Breast epithelium (tissue), 4 donors: ENCODE measurements around the gene ZNF169. TPM values are rescaled to one million over a fixed set of nuclear protein-coding genes. Genes with fewer than 3 reads are reported as not detected.
"Not testable (repeated sequence)": the region's sequence is repeated elsewhere in the genome, so short reads cannot be mapped to it uniquely, and the experiment has no call there.

Experiments used
- DNase-seq, 2 donors: peaks; one replicate each; pipeline ENCODE4 v3.0.0-alpha.2; 2019; ENCODE audit warnings: low spot score in 2 of 2
- H3K27ac ChIP-seq, 2 donors: fragments of 200-600 bp; sonication (generic) in 1 of 2; one replicate each; pipeline ENCODE4 v1.5.1; 2016 to 2019; ENCODE audit warnings: mild to moderate bottlenecking in 1 of 2
- H3K27me3 ChIP-seq, 2 donors: fragments of 200-600 bp; sonication (generic) in 1 of 2; one replicate each; pipeline versions ENCODE4 v1.5.1 to v1.6.0; 2017 to 2019; ENCODE audit warnings: control low read depth in 1 of 2, mild to moderate bottlenecking in 1 of 2
- H3K36me3 ChIP-seq: fragments of 200-600 bp; one replicate; pipeline ENCODE4 v1.5.1; 2019
- H3K4me1 ChIP-seq, 2 donors: fragments of 200-600 bp; sonication (generic); one replicate each; pipeline ENCODE4 v1.5.1; 2016 to 2019; ENCODE audit warnings: control low read depth in 1 of 2
- H3K4me3 ChIP-seq, 3 donors: fragments of 200-600 bp; sonication (generic); 1 replicate in 2 of 3; 2 replicates in 1 of 3; pipeline ENCODE4 v1.5.1; 2016 to 2019; ENCODE audit warnings: mild to moderate bottlenecking in 3 of 3, moderate library complexity in 2 of 3
- H3K9me3 ChIP-seq, 2 donors: fragments of 200-600 bp; sonication (generic) in 1 of 2; one replicate each; pipeline ENCODE4 v1.5.1; 2016 to 2019; ENCODE audit warnings: control low read depth in 1 of 2
- intact Hi-C: fragments of 100-400 bp; cut with DNase I; formaldehyde crosslinking; loops from one replicate; pipeline ENCODE4 v1.15.1; 2023; ENCODE audit warnings: low total_unique reads
- total RNA-seq, 3 donors: library from RNA; depleted of rRNA; stranded (reverse); fragments of >200 nt; gene quantifications; one replicate each; pipeline ENCODE4 v1.1.0, GENCODE V29; 2016

The ZNF169 gene
- total RNA-seq, 3 donors from 2014 or later = 12.6 to 21.6 (median 15.2) TPM

GRCh38 chr9:94317949-94318657 is 59.0 kb downstream of the ZNF169 start:
- DNase-seq, H3K4me3 ChIP-seq, H3K9me3 ChIP-seq, H3K4me1 ChIP-seq, H3K36me3 ChIP-seq, H3K27ac ChIP-seq, intact Hi-C loops, H3K27me3 ChIP-seq: not testable (repeated sequence)

GRCh38 chr9:94322342-94322940 is 63.3 kb downstream of the ZNF169 start:
- H3K36me3 ChIP-seq, intact Hi-C loops, H3K4me1 ChIP-seq, H3K27me3 ChIP-seq, H3K9me3 ChIP-seq, H3K4me3 ChIP-seq, H3K27ac ChIP-seq, DNase-seq: not testable (repeated sequence)

GRCh38 chr9:94323153-94323798 is 64.2 kb downstream of the ZNF169 start:
- H3K9me3 ChIP-seq, H3K27ac ChIP-seq, H3K36me3 ChIP-seq, H3K4me1 ChIP-seq, H3K4me3 ChIP-seq, H3K27me3 ChIP-seq, intact Hi-C loops, DNase-seq: not testable (repeated sequence)

- intact Hi-C loops, H3K9me3 ChIP-seq, H3K27ac ChIP-seq, H3K4me1 ChIP-seq, H3K4me3 ChIP-seq, H3K36me3 ChIP-seq, DNase-seq, H3K27me3 ChIP-seq: not testable (repeated sequence)
Observed at GRCh38 chr9:94325583-94325982, 66.5 kb downstream of the ZNF169 start.

- DNase-seq = not testable (repeated sequence)
Observed at GRCh38 chr9:94328544-94328943, 69.4 kb downstream of the ZNF169 start, which contains the start of gene NUTM2F. Gene NUTM2F, minus strand, starts transcription at chr9:94328644. Its CDS starts 21 bp downstream, at chr9:94328623.

GRCh38 chr9:94336445-94336844 is 77.3 kb downstream of the ZNF169 start:
- H3K4me1 ChIP-seq, DNase-seq, H3K27ac ChIP-seq, H3K27me3 ChIP-seq, H3K4me3 ChIP-seq, intact Hi-C loops, H3K36me3 ChIP-seq, H3K9me3 ChIP-seq: not testable (repeated sequence)

More at GRCh38 chr9:94328544-94328943, 69.4 kb downstream of the ZNF169 start, which contains the start of gene NUTM2F:
- H3K4me3 ChIP-seq, H3K36me3 ChIP-seq, H3K4me1 ChIP-seq, intact Hi-C loops, H3K27me3 ChIP-seq, H3K9me3 ChIP-seq, H3K27ac ChIP-seq: not testable (repeated sequence)

GRCh38 chr9:94338723-94339122 is 79.6 kb downstream of the ZNF169 start:
- H3K27ac ChIP-seq, intact Hi-C loops, H3K4me3 ChIP-seq, DNase-seq, H3K27me3 ChIP-seq, H3K9me3 ChIP-seq, H3K36me3 ChIP-seq, H3K4me1 ChIP-seq: not testable (repeated sequence)

GRCh38 chr9:94339657-94340056 is 80.6 kb downstream of the ZNF169 start:
- H3K27ac ChIP-seq, H3K9me3 ChIP-seq, H3K36me3 ChIP-seq, H3K4me3 ChIP-seq, H3K4me1 ChIP-seq, H3K27me3 ChIP-seq, DNase-seq, intact Hi-C loops: not testable (repeated sequence)

GRCh38 chr9:94340750-94341149 is 81.7 kb downstream of the ZNF169 start:
- H3K27me3 ChIP-seq, DNase-seq, H3K9me3 ChIP-seq, H3K4me1 ChIP-seq, H3K4me3 ChIP-seq, intact Hi-C loops, H3K36me3 ChIP-seq, H3K27ac ChIP-seq: not testable (repeated sequence)

GRCh38 chr9:94341703-94342102 is 82.6 kb downstream of the ZNF169 start:
- H3K36me3 ChIP-seq, DNase-seq, intact Hi-C loops, H3K4me1 ChIP-seq, H3K4me3 ChIP-seq, H3K27me3 ChIP-seq, H3K27ac ChIP-seq, H3K9me3 ChIP-seq: not testable (repeated sequence)

GRCh38 chr9:94347451-94347850 is 88.4 kb downstream of the ZNF169 start:
- intact Hi-C loops, H3K4me1 ChIP-seq, H3K4me3 ChIP-seq, H3K27me3 ChIP-seq, H3K36me3 ChIP-seq, H3K9me3 ChIP-seq, H3K27ac ChIP-seq, DNase-seq: not testable (repeated sequence)

- intact Hi-C loops, DNase-seq, H3K4me1 ChIP-seq, H3K4me3 ChIP-seq, H3K27ac ChIP-seq, H3K36me3 ChIP-seq, H3K9me3 ChIP-seq, H3K27me3 ChIP-seq: not testable (repeated sequence)
Observed at GRCh38 chr9:94348754-94349153, 89.7 kb downstream of the ZNF169 start.
